Left lobe of liver (tissue), 2 donors: ENCODE results near the gene NR0B1. TPM values are rescaled to one million over a fixed set of nuclear protein-coding genes. Genes with fewer than 3 reads are reported as not detected.

ENCODE experiments used
- ATAC-seq: fragments of 200-7000 bp; cut with Tn5 transposase; one replicate; pipeline ENCODE4 v1.9.1; 2020; ENCODE audit warnings: mild to moderate bottlenecking, moderate library complexity
- DNase-seq: peaks from one replicate; pipeline ENCODE4 v3.0.0-alpha.2; 2020; ENCODE audit warnings: low spot score
- total RNA-seq: library from RNA; stranded (reverse); gene quantifications from one replicate; pipeline ENCODE4 v1.2.1, GENCODE V29; 2021
- donor health status: DM: no; HTN: no; CAD: no; lungs with moderate emphysema.
- donor health status: DM: no; HTN: yes; CAD: no.

Gene NR0B1
- total RNA-seq, 1 donor from 2014 or later: not detected

GRCh38 chrX:30275498-30275897 is 33.7 kb downstream of the NR0B1 start:
- ATAC-seq: peak; percentile 25

GRCh38 chrX:30270639-30271038 is 38.6 kb downstream of the NR0B1 start:
- ATAC-seq: no peak
- no peak for DNase-seq

More at GRCh38 chrX:30275498-30275897, 33.7 kb downstream of the NR0B1 start:
- DNase-seq: no peak

- ATAC-seq (no peak), DNase-seq (no peak)
Measured at GRCh38 chrX:30262763-30263162, 46.4 kb downstream of the NR0B1 start.

GRCh38 chrX:30261012-30261411 is 48.2 kb downstream of the NR0B1 start:
- ATAC-seq (no peak), DNase-seq (no peak)

- ATAC-seq: no peak
Measured at GRCh38 chrX:30259927-30260326, 49.3 kb downstream of the NR0B1 start.

More at GRCh38 chrX:30259927-30260326, 49.3 kb downstream of the NR0B1 start:
- no peak for DNase-seq

Other genes starting within 250 kb of the NR0B1 start
- 0.15 TPM for gene MAGEB2, start 93.8 kb downstream of the NR0B1 start, total RNA-seq
- not detected for gene MAGEB3, start 78.7 kb downstream of the NR0B1 start, total RNA-seq
- gene MAGEB4, start 67.4 kb downstream of the NR0B1 start, total RNA-seq: not detected
- gene MAGEB1, start 62.2 kb downstream of the NR0B1 start, total RNA-seq: not detected